Measurements from ENCODE around the gene FXYD7.
"Not testable (repeated sequence)": the region's sequence is repeated elsewhere in the genome, so short reads cannot be mapped to it uniquely, and the experiment has no call there.

The FXYD7 gene

DNA sequence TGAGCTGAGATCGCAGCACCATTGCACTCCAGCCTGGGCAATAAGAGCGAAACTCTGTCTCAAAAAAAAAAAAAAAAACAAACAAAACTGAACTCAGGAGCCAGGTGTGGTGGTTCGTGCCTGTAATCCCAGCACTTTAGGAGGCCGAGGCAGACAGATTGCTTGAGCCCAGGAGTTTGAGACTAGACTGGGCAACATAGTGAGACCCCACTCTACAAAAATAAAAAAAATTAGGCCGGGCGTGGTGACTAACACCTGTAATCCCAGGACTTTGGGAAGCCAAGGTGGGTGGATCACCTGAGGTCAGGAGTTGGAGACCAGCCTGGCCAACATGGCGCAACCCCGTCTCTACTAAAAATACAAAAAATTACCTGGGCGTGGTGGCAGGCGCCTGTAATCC is 41.1 kb upstream of the FXYD7 start:
- DNase-seq; H3K27ac ChIP-seq (ENCODE audit: insufficient read depth, low read length, poor library complexity, severe bottlenecking); H3K4me3 ChIP-seq (ENCODE audit: insufficient read depth, low read depth, low read length, poor library complexity, severe bottlenecking); H3K9me3 ChIP-seq (ENCODE audit: control insufficient read depth, low read length); H3K4me1 ChIP-seq (ENCODE audit: control insufficient read depth, insufficient read depth, low read length, poor library complexity, severe bottlenecking); H3K27me3 ChIP-seq (replicated peaks; ENCODE audit: control insufficient read depth, insufficient read depth, low read length, poor library complexity, severe bottlenecking); H3K36me3 ChIP-seq (ENCODE audit: control insufficient read depth, insufficient read depth, low read length): not testable (repeated sequence)

DNA sequence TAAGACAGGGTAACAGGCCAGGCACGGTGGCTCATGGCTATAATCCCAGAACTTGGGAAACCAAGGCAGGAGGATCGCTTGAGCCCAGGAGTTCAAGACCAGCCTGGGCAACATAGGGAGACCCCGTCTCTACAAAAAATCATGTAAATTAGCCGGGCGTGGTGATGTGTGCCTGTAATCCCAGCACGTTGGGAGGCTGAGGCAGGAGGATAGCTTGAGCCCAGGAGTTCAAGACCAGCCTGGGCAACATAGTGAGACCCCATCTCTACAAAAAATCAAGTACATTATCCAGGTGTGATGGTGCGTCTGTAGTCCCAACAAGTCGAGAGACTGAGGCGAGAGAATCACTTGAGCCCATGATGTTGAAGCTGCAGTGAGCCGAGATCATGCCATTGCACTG is 39.4 kb upstream of the FXYD7 start:
- not testable (repeated sequence) for H3K36me3 ChIP-seq (ENCODE audit: control insufficient read depth, insufficient read depth, low read length); H3K9me3 ChIP-seq (ENCODE audit: control insufficient read depth, low read length); DNase-seq; H3K27ac ChIP-seq (ENCODE audit: insufficient read depth, low read length, poor library complexity, severe bottlenecking); H3K27me3 ChIP-seq (replicated peaks; ENCODE audit: control insufficient read depth, insufficient read depth, low read length, poor library complexity, severe bottlenecking); H3K4me1 ChIP-seq (ENCODE audit: control insufficient read depth, insufficient read depth, low read length, poor library complexity, severe bottlenecking); H3K4me3 ChIP-seq (ENCODE audit: insufficient read depth, low read depth, low read length, poor library complexity, severe bottlenecking)

DNA sequence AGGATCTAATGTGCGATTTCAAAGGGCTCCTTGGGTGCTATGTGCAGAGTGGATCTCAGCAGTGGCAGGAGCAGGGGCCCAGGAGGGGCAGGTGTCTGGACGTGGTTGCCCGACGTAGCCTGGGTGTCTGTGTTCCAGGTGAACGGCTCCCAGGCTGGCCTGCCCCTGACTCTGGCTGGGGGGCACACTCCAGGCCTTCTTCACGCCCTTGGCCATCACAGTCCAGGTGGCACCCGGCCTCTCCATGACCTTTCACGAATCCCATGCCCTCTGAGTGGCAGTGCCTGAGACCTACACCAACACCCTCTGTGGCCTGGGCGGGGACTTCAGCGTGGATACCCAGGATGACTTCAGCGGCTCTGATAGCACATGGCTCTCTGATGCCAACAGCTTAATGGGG is 38.7 kb upstream of the FXYD7 start:
- DNase-seq = no peak
- Histone ChIP-seq H3K9me3 (ENCODE audit: control insufficient read depth, low read length) (no peaks in the 10 kb centered on the region), H3K4me3 (ENCODE audit: insufficient read depth, low read depth, low read length, poor library complexity, severe bottlenecking) (no peak overlapping the region)

DNA sequence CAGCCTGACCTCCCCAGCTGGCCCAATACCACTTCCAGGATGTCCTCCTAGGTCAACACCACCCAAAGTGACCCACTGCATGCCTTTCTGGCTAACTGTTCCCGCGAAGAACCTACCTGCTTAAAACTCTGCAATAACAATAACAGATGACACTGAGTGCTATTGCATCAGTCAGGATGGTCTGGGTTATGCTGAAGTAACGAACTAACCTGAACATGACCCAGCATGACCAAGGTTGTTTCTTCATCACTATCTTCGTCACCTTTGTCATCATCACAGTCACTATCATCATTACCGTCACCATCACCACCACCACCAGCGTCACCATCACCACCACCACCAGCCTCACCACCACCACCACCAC is 38.0 kb upstream of the FXYD7 start:
- Histone ChIP-seq H3K27ac (ENCODE audit: insufficient read depth, low read length, poor library complexity, severe bottlenecking) (no peak overlapping the region), H3K4me1 (ENCODE audit: control insufficient read depth, insufficient read depth, low read length, poor library complexity, severe bottlenecking) (no peaks in the 10 kb centered on the region), H3K36me3 (ENCODE audit: control insufficient read depth, insufficient read depth, low read length) (no peaks in the 10 kb centered on the region), H3K9me3 (ENCODE audit: control insufficient read depth, low read length) (no peaks in the 10 kb centered on the region), H3K4me3 (ENCODE audit: insufficient read depth, low read depth, low read length, poor library complexity, severe bottlenecking) (no peak overlapping the region), H3K27me3 (replicated peaks; ENCODE audit: control insufficient read depth, insufficient read depth, low read length, poor library complexity, severe bottlenecking) (no peaks in the 10 kb centered on the region)
- no peak for DNase-seq

More for the DNA sequence above, 38.7 kb upstream of the FXYD7 start:
- H3K4me1 ChIP-seq (ENCODE audit: control insufficient read depth, insufficient read depth, low read length, poor library complexity, severe bottlenecking) = no peaks in the 10 kb centered on the region
- no peak overlapping the region for H3K27ac ChIP-seq (ENCODE audit: insufficient read depth, low read length, poor library complexity, severe bottlenecking)
- no peaks in the 10 kb centered on the region for H3K27me3 ChIP-seq (replicated peaks; ENCODE audit: control insufficient read depth, insufficient read depth, low read length, poor library complexity, severe bottlenecking)
- H3K36me3 ChIP-seq (ENCODE audit: control insufficient read depth, insufficient read depth, low read length) = no peaks in the 10 kb centered on the region

DNA sequence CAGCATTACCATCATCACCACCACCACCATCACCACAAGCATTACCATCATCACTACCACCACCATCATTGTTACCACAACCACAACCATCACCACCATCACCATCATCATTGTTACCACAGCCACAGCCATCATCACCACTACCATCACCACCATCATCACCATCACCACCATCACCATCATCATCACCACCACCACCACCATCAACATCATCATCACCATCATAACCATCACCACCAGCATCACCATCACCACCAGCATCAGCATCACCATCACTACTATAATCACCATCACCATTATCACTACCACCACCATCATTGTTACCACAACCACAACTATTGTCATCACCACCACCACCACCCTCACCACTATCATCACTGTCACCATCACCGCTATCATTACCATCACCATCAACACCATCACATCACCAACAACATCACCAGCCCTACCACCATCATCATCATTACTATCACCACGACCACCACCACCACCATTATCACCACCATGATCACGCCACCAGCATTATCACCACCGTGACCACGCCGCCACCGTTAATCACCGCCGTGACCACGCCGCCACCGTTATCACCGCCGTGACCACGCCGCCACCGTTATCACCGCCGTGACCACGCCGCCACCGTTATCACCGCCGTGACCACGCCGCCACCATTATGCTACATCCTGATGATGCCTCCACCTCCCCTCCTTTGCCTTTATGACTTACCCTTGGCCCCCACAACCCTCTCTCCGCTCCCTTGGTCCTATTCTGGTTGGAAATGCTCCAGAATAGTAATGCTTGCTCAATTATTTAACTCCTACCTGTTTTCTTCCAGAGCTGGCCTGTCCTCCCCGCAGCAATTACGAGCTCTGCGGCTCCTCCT is 37.4 kb upstream of the FXYD7 start:
- Histone ChIP-seq H3K4me3 (ENCODE audit: insufficient read depth, low read depth, low read length, poor library complexity, severe bottlenecking) (no peak overlapping the region), H3K27ac (ENCODE audit: insufficient read depth, low read length, poor library complexity, severe bottlenecking) (no peak overlapping the region), H3K27me3 (replicated peaks; ENCODE audit: control insufficient read depth, insufficient read depth, low read length, poor library complexity, severe bottlenecking) (no peaks in the 10 kb centered on the region), H3K9me3 (ENCODE audit: control insufficient read depth, low read length) (no peaks in the 10 kb centered on the region), H3K36me3 (ENCODE audit: control insufficient read depth, insufficient read depth, low read length) (no peaks in the 10 kb centered on the region), H3K4me1 (ENCODE audit: control insufficient read depth, insufficient read depth, low read length, poor library complexity, severe bottlenecking) (no peaks in the 10 kb centered on the region)
- DNase-seq = no peak

DNA sequence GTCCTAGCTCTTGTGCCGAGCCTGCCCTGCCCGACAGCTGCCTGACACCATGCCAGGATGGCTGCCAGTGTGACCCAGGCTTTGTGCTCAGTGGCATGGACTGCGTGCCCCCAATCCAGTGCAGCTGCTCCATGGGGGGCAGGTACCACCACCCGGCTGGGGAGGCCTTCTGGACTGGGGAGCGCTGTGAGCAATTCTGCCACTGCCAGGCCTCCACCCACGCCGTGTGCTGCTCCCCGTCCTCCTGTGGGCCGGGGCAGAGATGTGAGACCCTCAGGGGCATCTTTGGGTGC is 36.8 kb upstream of the FXYD7 start:
- H3K9me3 ChIP-seq (ENCODE audit: control insufficient read depth, low read length) = no peaks in the 10 kb centered on the region
- no peak overlapping the region for H3K4me3 ChIP-seq (ENCODE audit: insufficient read depth, low read depth, low read length, poor library complexity, severe bottlenecking)
- no peaks in the 10 kb centered on the region for H3K4me1 ChIP-seq (ENCODE audit: control insufficient read depth, insufficient read depth, low read length, poor library complexity, severe bottlenecking)

DNA sequence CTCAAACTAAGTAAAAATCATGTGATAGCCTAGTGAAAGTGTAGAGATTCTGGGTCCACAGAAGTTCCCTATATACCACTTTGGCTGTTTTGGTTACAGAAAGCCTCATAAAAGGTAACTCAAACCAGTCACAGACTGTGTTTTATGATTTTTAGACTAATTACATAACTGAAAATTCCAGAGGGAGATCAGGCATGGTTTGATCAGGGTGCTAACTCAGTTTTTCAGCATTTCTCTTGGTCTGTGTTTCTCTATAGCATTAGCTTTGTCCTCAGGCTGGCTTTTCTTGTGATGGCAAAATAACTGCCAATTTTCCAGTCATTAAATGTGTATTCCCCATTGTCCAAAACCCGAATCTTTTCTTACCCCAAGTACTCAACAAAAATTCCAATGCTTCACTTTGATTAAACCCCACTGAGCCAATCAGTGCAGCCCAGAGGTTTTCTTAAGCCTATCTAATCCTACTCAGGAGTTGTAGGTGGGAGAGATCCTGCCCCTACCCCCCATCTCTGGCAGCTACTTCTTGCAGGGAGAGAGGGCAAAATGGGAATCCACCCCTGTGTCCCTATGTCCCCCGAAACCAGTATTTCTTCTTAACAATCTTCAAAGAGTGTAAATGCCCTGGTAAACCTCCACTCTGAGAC is 36.0 kb upstream of the FXYD7 start:
- Histone ChIP-seq H3K9me3 (ENCODE audit: control insufficient read depth, low read length) (no peaks in the 10 kb centered on the region), H3K36me3 (ENCODE audit: control insufficient read depth, insufficient read depth, low read length) (no peaks in the 10 kb centered on the region), H3K4me1 (ENCODE audit: control insufficient read depth, insufficient read depth, low read length, poor library complexity, severe bottlenecking) (no peaks in the 10 kb centered on the region), H3K27ac (ENCODE audit: insufficient read depth, low read length, poor library complexity, severe bottlenecking) (no peak overlapping the region), H3K27me3 (replicated peaks; ENCODE audit: control insufficient read depth, insufficient read depth, low read length, poor library complexity, severe bottlenecking) (no peaks in the 10 kb centered on the region), H3K4me3 (ENCODE audit: insufficient read depth, low read depth, low read length, poor library complexity, severe bottlenecking) (no peak overlapping the region)
- no peak for DNase-seq

More for the DNA sequence above, 36.8 kb upstream of the FXYD7 start:
- no peaks in the 10 kb centered on the region for H3K36me3 ChIP-seq (ENCODE audit: control insufficient read depth, insufficient read depth, low read length)
- no peak for DNase-seq
- H3K27ac ChIP-seq (ENCODE audit: insufficient read depth, low read length, poor library complexity, severe bottlenecking) = no peak overlapping the region
- no peaks in the 10 kb centered on the region for H3K27me3 ChIP-seq (replicated peaks; ENCODE audit: control insufficient read depth, insufficient read depth, low read length, poor library complexity, severe bottlenecking)

DNA sequence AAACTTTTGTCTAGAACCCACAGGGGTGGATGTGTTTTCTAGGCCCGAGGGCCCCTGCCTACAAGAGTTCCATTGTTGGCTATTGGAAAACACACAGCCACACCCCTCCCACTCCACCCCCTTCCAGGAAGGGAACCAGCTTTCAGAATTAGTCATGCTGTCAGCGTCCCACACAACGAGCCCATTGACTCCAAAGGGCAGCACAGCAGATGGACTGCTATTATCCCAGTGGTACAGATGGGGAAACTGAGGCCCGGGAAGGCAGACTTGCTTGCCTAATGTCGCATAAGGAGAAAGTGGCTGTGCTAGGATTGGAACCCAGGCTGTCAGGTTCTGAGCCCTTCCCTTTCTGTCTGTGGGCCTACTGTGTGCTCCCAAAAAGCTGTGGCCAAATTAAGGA is 35.5 kb upstream of the FXYD7 start:
- Histone ChIP-seq H3K27ac (ENCODE audit: insufficient read depth, low read length, poor library complexity, severe bottlenecking) (no peak overlapping the region), H3K9me3 (ENCODE audit: control insufficient read depth, low read length) (no peaks in the 10 kb centered on the region), H3K4me1 (ENCODE audit: control insufficient read depth, insufficient read depth, low read length, poor library complexity, severe bottlenecking) (no peaks in the 10 kb centered on the region), H3K4me3 (ENCODE audit: insufficient read depth, low read depth, low read length, poor library complexity, severe bottlenecking) (no peak overlapping the region), H3K27me3 (replicated peaks; ENCODE audit: control insufficient read depth, insufficient read depth, low read length, poor library complexity, severe bottlenecking) (no peaks in the 10 kb centered on the region), H3K36me3 (ENCODE audit: control insufficient read depth, insufficient read depth, low read length) (no peaks in the 10 kb centered on the region)
- DNase-seq = no peak

DNA sequence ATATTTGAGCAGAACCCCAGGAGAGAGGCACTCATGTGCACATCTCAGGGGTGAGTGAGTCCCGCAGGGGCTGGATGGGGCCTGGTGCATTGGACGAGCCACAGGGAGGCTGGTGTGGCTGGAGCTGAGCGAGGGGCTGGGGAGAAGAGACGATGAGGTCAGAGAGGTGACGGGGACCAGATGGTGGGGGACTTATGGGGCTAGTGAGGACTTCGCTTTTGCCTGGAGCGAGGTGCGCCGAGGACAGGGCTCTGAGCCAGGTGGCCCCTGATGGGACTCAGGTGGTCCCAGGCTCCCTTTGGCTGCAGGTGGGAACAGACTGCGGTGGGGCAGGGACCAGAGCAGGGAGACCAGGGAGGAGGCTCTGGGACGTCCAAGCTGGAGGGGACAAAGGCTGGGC is 34.3 kb upstream of the FXYD7 start:
- H3K9me3 ChIP-seq (ENCODE audit: control insufficient read depth, low read length) = no peaks in the 10 kb centered on the region
- H3K36me3 ChIP-seq (ENCODE audit: control insufficient read depth, insufficient read depth, low read length) = no peaks in the 10 kb centered on the region
- no peak overlapping the region for H3K4me3 ChIP-seq (ENCODE audit: insufficient read depth, low read depth, low read length, poor library complexity, severe bottlenecking)
- no peak for DNase-seq
- H3K4me1 ChIP-seq (ENCODE audit: control insufficient read depth, insufficient read depth, low read length, poor library complexity, severe bottlenecking) = no peaks in the 10 kb centered on the region
- no peaks in the 10 kb centered on the region for H3K27me3 ChIP-seq (replicated peaks; ENCODE audit: control insufficient read depth, insufficient read depth, low read length, poor library complexity, severe bottlenecking)
- H3K27ac ChIP-seq (ENCODE audit: insufficient read depth, low read length, poor library complexity, severe bottlenecking) = no peak overlapping the region

DNA sequence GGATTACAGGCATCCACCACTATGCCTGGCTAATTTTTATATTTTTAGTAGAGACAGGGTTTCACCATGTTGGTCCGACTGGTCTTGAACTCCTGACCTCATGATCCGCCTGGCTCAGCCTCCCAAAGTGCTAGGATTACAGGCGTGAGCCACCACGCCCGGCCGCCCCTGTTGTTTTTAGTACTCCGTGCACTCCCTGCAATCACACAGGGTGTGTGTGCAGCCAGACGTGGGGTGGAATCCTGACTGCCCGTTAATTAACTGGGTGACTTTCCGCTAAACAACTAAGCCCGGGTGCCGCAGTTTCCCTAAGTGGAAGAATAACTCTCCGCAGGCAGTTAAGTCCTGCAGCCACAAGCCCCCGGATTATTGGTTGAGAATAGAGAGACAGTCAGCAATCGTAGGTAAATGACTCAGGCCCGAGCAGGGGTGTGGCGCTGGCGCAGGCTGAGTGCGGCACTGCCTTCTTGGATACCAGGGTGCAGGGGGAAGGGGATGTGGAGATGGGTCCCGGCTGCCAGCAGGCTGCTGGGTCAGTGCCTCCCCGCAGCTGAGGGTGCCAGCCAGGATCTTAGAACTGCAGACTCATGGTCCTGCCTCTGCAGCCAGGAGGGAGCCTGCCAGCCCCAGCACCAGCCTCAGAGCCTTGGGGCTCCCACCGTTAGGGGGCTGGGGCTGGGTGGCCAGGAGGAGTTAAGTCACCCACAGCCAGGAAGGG is 33.5 kb upstream of the FXYD7 start:
- DNase-seq = no peak

More for the DNA sequence above, 33.5 kb upstream of the FXYD7 start:
- Histone ChIP-seq H3K9me3 (ENCODE audit: control insufficient read depth, low read length) (no peaks in the 10 kb centered on the region), H3K36me3 (ENCODE audit: control insufficient read depth, insufficient read depth, low read length) (no peaks in the 10 kb centered on the region), H3K27ac (ENCODE audit: insufficient read depth, low read length, poor library complexity, severe bottlenecking) (no peak overlapping the region), H3K27me3 (replicated peaks; ENCODE audit: control insufficient read depth, insufficient read depth, low read length, poor library complexity, severe bottlenecking) (peaks cover 3% of the 10 kb centered on the region), H3K4me1 (ENCODE audit: control insufficient read depth, insufficient read depth, low read length, poor library complexity, severe bottlenecking) (peaks cover 3% of the 10 kb centered on the region), H3K4me3 (ENCODE audit: insufficient read depth, low read depth, low read length, poor library complexity, severe bottlenecking) (no peak overlapping the region)
